ENCODE measurements around the gene PARP1. TPM values are rescaled to one million over a fixed set of nuclear protein-coding genes. Genes with fewer than 3 reads are reported as not detected.
"Not testable (repeated sequence)": the region's sequence is repeated elsewhere in the genome, so short reads cannot be mapped to it uniquely, and the experiment has no call there.

PARP1 gene
- polyA plus RNA-seq, 4 donors: 17.4 to 54.2 (median 35.2) TPM

DNA sequence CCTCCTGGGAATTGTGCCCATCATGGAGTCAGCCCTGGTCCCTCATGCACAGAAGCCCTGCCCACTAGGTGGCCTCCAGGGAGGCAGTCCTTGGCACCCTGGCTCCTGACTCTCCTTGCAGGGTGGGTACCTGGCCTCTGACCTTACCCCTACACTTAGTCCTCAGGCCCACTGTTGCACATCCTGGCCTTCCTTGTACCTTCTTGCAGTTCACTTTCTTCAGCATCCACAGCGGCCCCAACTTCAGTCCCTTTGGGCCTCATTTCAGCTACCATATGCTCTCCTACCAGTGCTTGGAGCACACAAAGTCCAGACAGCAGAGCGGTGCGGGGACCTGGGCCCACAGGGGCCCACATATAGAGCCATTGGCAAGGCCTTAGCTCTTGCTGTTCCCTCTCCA is 19.2 kb upstream of the PARP1 start:
- no peak for FAIRE-seq
- no peak for DNase-seq
- H3K27ac ChIP-seq (ENCODE audit: low read depth in 1 of 3, low read length in 2 of 3): no peak overlapping the region
- no peaks in the 10 kb centered on the region for H3K4me1 ChIP-seq (ENCODE audit: control insufficient read depth in 3 of 3, insufficient read depth in 2 of 3, low read depth in 1 of 3, low read length in 2 of 3)
- H3K9me3 ChIP-seq (ENCODE audit: control insufficient read depth in 2 of 2, insufficient read depth in 1 of 2, low read depth in 1 of 2, low read length in 1 of 2): no peaks in the 10 kb centered on the region
- H3K27me3 ChIP-seq (ENCODE audit: control insufficient read depth in 3 of 3, insufficient read depth in 3 of 3, low read length in 3 of 3): peaks cover 0 to 2% (median 0%) of the 10 kb centered on the region in 3 donors
- H3K36me3 ChIP-seq (ENCODE audit: control insufficient read depth in 3 of 3, insufficient read depth in 2 of 3, low read depth in 1 of 3, low read length in 3 of 3): no peaks in the 10 kb centered on the region
- H3K4me3 ChIP-seq (ENCODE audit: low read depth in 1 of 3, low read length in 3 of 3): no peak overlapping the region
- 97 to 100% (median 98%) methylated on average over 3 of the region's 3 CpGs for WGBS, 3 donors

DNA sequence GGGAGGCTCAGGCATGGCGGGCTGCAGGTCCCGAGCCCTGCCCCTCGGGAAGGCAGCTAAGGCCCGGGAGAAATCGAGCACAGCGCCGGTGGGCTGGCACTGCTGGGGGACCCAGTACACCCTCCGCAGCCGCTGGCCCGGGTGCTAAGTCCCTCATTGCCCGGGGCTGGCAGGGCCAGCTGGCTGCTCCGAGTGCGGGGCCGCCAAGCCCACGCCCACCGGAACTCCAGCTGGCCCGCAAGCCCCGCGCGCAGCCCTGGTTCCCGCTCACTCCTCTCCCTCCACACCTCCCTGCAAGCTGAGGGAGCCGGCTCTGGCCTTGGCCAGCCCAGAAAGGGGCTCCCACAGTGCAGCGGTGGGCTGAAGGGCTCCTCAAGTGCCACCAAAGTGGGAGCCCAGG is 18.5 kb upstream of the PARP1 start:
- WGBS, 3 donors: 91 to 96% (median 95%) methylated on average over 6 to 22 of the region's 23 CpGs
- H3K9me3 ChIP-seq (ENCODE audit: control insufficient read depth in 2 of 2, insufficient read depth in 1 of 2, low read depth in 1 of 2, low read length in 1 of 2); H3K4me3 ChIP-seq (ENCODE audit: low read depth in 1 of 3, low read length in 3 of 3); H3K27me3 ChIP-seq (ENCODE audit: control insufficient read depth in 3 of 3, insufficient read depth in 3 of 3, low read length in 3 of 3); H3K36me3 ChIP-seq (ENCODE audit: control insufficient read depth in 3 of 3, insufficient read depth in 2 of 3, low read depth in 1 of 3, low read length in 3 of 3); H3K27ac ChIP-seq (ENCODE audit: low read depth in 1 of 3, low read length in 2 of 3); H3K4me1 ChIP-seq (ENCODE audit: control insufficient read depth in 3 of 3, insufficient read depth in 2 of 3, low read depth in 1 of 3, low read length in 2 of 3); DNase-seq; FAIRE-seq: not testable (repeated sequence)

DNA sequence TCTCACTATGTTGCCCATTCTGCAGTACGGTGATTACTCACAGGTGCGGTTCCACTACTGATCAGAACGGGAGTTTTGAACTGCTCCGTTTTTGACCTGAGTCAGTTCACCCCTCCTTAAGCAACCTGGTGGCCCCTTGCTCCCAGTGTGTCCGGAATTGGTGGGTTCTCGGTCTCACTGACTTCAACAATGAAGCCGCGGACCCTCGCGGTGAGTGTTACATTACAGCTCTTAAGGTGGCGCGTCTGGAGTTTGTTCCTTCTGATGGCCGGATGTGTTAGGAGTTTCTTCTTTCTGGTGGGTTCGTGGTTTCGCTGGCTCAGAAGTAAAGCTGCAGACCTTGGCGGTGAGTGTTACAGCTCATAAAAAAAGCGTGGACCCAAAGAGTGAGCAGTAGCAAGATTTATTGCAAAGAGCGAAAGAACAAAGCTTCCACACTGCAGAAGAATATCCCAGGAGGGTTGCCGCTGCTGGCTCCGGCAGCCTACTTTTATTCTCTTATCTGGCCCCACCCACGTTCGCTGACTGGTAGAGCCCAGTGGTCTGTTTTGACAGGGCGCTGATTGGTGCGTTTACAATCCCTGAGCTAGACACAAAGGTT is 17.6 kb upstream of the PARP1 start:
- no peaks in the 10 kb centered on the region for H3K4me1 ChIP-seq (ENCODE audit: control insufficient read depth in 3 of 3, insufficient read depth in 2 of 3, low read depth in 1 of 3, low read length in 2 of 3)
- H3K27me3 ChIP-seq (ENCODE audit: control insufficient read depth in 3 of 3, insufficient read depth in 3 of 3, low read length in 3 of 3): peaks cover 0 to 2% (median 0%) of the 10 kb centered on the region in 3 donors
- DNase-seq (no peak), FAIRE-seq (no peak)
- no peak overlapping the region for H3K27ac ChIP-seq (ENCODE audit: low read depth in 1 of 3, low read length in 2 of 3)
- no peaks in the 10 kb centered on the region for H3K9me3 ChIP-seq (ENCODE audit: control insufficient read depth in 2 of 2, insufficient read depth in 1 of 2, low read depth in 1 of 2, low read length in 1 of 2)
- no peaks in the 10 kb centered on the region for H3K36me3 ChIP-seq (ENCODE audit: control insufficient read depth in 3 of 3, insufficient read depth in 2 of 3, low read depth in 1 of 3, low read length in 3 of 3)
- 63 to 78% (median 74%) methylated on average over 24 of the region's 24 CpGs for WGBS, 3 donors
- H3K4me3 ChIP-seq (ENCODE audit: low read depth in 1 of 3, low read length in 3 of 3): no peak overlapping the region

DNA sequence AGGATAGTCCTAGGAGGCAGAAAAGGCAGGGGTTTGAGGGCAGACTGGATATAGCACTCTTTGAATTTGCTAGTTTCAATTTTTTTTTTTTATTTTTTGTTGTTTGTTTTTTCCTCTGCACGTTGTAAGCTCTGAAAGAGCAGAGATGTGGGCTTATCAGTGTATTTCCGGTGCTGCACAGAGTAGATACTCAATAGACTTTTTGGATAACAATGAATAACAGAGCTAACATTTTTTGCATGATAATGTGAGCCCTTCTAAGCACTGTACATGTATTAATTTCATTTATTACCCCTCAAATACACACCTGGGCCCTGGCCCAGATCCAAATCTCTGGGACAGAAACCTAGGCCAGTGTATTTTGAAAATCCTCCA is 17.1 kb upstream of the PARP1 start:
- H3K27ac ChIP-seq (ENCODE audit: low read depth in 1 of 3, low read length in 2 of 3): no peak overlapping the region
- no peak overlapping the region for H3K4me3 ChIP-seq (ENCODE audit: low read depth in 1 of 3, low read length in 3 of 3)
- no peaks in the 10 kb centered on the region for H3K9me3 ChIP-seq (ENCODE audit: control insufficient read depth in 2 of 2, insufficient read depth in 1 of 2, low read depth in 1 of 2, low read length in 1 of 2)
- H3K27me3 ChIP-seq (ENCODE audit: control insufficient read depth in 3 of 3, insufficient read depth in 3 of 3, low read length in 3 of 3): peaks cover 0 to 2% (median 0%) of the 10 kb centered on the region in 3 donors
- DNase-seq (no peak), FAIRE-seq (no peak)
- no peaks in the 10 kb centered on the region for H3K36me3 ChIP-seq (ENCODE audit: control insufficient read depth in 3 of 3, insufficient read depth in 2 of 3, low read depth in 1 of 3, low read length in 3 of 3)
- WGBS, 3 donors: 22% methylated on average over 2 of the region's 2 CpGs
- no peaks in the 10 kb centered on the region for H3K4me1 ChIP-seq (ENCODE audit: control insufficient read depth in 3 of 3, insufficient read depth in 2 of 3, low read depth in 1 of 3, low read length in 2 of 3)

DNA sequence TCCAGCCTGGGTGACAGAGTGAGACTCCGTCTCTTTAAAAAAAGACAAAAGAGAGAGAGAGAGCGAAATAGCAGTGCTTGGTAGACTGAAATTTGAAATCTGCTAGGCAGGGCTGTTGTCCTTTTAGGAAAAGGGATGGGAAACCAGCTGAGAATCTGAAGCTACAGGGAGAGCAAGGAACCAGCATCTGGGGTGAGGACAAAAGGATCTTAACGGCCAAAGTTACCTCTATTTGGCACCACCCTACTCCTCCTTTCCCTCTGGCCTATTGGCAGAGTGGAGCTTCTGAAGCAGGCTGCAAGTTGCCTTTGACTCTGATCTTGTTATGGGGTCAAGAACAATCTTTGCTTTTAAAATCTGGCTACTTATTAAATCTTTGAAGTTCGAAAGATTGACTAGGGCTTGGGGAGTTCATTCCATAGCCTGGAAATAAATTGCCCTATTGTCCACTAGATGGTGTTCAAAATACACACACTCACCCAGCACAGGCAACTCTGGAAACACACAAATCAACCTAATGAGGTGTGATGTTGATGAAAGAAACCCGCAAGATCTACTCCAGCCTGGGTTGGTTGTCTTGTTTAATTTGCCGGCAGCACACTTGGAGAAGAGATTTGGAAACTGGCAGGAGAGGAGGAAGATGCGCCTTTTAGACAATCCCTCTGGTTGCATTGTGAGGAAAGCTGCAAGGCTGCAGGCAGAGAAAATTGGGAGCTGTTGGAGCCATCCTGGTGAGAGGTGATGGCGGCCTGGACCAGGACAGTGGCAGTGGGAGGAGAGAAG is 16.5 kb upstream of the PARP1 start:
- no peak for FAIRE-seq

DNA sequence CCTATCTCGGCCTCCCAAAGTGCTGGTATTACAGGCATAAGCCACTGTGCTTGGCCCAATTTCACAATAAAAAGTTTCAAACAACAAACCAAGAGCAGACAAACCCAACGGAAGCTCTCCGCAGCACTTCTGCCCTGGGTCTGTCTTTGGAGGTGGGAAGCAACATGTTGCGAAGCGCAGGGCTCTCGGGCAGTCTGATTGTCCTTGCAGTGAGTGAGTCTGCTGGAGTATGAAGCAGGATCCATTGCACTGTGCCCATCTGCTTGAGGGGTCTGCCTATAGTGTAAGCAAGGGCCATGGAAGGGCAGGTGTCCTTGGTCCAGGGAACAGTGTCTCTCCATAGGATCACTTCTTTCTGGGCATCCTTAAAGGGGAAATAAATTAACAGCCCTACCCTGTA is 14.6 kb upstream of the PARP1 start:
- no peaks in the 10 kb centered on the region for H3K4me1 ChIP-seq (ENCODE audit: control insufficient read depth in 3 of 3, insufficient read depth in 2 of 3, low read depth in 1 of 3, low read length in 2 of 3)
- WGBS, 3 donors: 93 to 97% (median 94%) methylated on average over 6 of the region's 6 CpGs
- no peak overlapping the region for H3K4me3 ChIP-seq (ENCODE audit: low read depth in 1 of 3, low read length in 3 of 3)
- no peak for FAIRE-seq
- H3K27me3 ChIP-seq (ENCODE audit: control insufficient read depth in 3 of 3, insufficient read depth in 3 of 3, low read length in 3 of 3): no peaks in the 10 kb centered on the region
- H3K27ac ChIP-seq (ENCODE audit: low read depth in 1 of 3, low read length in 2 of 3): no peak overlapping the region
- DNase-seq: no peak
- H3K36me3 ChIP-seq (ENCODE audit: control insufficient read depth in 3 of 3, insufficient read depth in 2 of 3, low read depth in 1 of 3, low read length in 3 of 3): no peaks in the 10 kb centered on the region
- H3K9me3 ChIP-seq (ENCODE audit: control insufficient read depth in 2 of 2, insufficient read depth in 1 of 2, low read depth in 1 of 2, low read length in 1 of 2): no peaks in the 10 kb centered on the region

More for the DNA sequence above, 16.5 kb upstream of the PARP1 start:
- Histone ChIP-seq H3K4me3 (ENCODE audit: low read depth in 1 of 3, low read length in 3 of 3) (no peak overlapping the region), H3K27ac (ENCODE audit: low read depth in 1 of 3, low read length in 2 of 3) (no peak overlapping the region), H3K4me1 (ENCODE audit: control insufficient read depth in 3 of 3, insufficient read depth in 2 of 3, low read depth in 1 of 3, low read length in 2 of 3) (no peaks in the 10 kb centered on the region), H3K27me3 (ENCODE audit: control insufficient read depth in 3 of 3, insufficient read depth in 3 of 3, low read length in 3 of 3) (peaks cover 0 to 2% (median 0%) of the 10 kb centered on the region in 3 donors), H3K9me3 (ENCODE audit: control insufficient read depth in 2 of 2, insufficient read depth in 1 of 2, low read depth in 1 of 2, low read length in 1 of 2) (no peaks in the 10 kb centered on the region), H3K36me3 (ENCODE audit: control insufficient read depth in 3 of 3, insufficient read depth in 2 of 3, low read depth in 1 of 3, low read length in 3 of 3) (no peaks in the 10 kb centered on the region)
- WGBS, 3 donors: 53 to 64% (median 59%) methylated on average over 8 of the region's 8 CpGs
- DNase-seq: peak; percentile 48 to 63

DNA sequence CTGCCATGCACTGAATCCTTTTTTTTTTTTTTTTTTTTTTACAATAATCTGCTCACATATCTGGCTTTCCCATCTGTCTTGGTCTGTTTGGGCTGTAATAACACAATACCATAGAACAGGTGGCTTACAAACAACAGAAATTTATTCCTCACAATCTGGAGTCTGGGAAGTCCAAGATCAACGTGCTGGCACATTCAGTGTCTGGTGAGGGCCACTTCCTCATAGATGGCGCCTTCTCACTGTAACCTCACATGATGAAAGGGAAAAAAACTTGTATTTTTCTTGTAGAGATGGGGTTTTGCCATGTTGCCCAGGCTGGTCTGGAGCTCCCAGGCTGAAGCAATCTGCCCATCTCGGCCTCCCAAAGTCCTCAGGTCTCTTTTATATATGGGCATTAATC is 13.0 kb upstream of the PARP1 start:
- FAIRE-seq: no peak
- Histone ChIP-seq H3K4me1 (ENCODE audit: control insufficient read depth in 3 of 3, insufficient read depth in 2 of 3, low read depth in 1 of 3, low read length in 2 of 3) (no peaks in the 10 kb centered on the region), H3K9me3 (ENCODE audit: control insufficient read depth in 2 of 2, insufficient read depth in 1 of 2, low read depth in 1 of 2, low read length in 1 of 2) (no peaks in the 10 kb centered on the region), H3K27ac (ENCODE audit: low read depth in 1 of 3, low read length in 2 of 3) (no peak overlapping the region), H3K4me3 (ENCODE audit: low read depth in 1 of 3, low read length in 3 of 3) (no peak overlapping the region), H3K27me3 (ENCODE audit: control insufficient read depth in 3 of 3, insufficient read depth in 3 of 3, low read length in 3 of 3) (no peaks in the 10 kb centered on the region), H3K36me3 (ENCODE audit: control insufficient read depth in 3 of 3, insufficient read depth in 2 of 3, low read depth in 1 of 3, low read length in 3 of 3) (no peaks in the 10 kb centered on the region)
- 81 to 86% (median 83%) methylated on average over 3 of the region's 3 CpGs for WGBS, 3 donors
- DNase-seq: no peak

DNA sequence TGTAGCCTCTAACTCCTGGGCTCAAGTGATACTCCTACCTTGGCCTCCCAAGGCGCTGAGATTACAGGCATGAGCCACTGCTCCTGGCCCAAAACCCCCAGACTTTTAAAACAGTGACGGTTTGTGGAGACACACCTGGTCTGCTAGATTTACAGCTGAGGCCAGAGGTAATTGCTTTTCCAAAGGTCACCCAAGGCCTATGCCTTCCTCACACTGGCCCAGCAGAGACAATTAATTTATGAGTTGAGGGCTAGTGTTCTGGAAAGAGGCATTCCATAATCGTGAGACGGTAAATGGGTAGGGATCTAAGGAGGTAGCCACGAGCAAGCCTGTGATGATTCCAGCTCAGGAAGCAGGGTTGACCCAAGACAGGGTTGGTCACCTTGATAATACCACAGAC is 12.4 kb upstream of the PARP1 start:
- Histone ChIP-seq H3K27me3 (ENCODE audit: control insufficient read depth in 3 of 3, insufficient read depth in 3 of 3, low read length in 3 of 3) (no peaks in the 10 kb centered on the region), H3K27ac (ENCODE audit: low read depth in 1 of 3, low read length in 2 of 3) (no peak overlapping the region), H3K4me3 (ENCODE audit: low read depth in 1 of 3, low read length in 3 of 3) (no peak overlapping the region), H3K4me1 (ENCODE audit: control insufficient read depth in 3 of 3, insufficient read depth in 2 of 3, low read depth in 1 of 3, low read length in 2 of 3) (no peaks in the 10 kb centered on the region), H3K36me3 (ENCODE audit: control insufficient read depth in 3 of 3, insufficient read depth in 2 of 3, low read depth in 1 of 3, low read length in 3 of 3) (no peaks in the 10 kb centered on the region), H3K9me3 (ENCODE audit: control insufficient read depth in 2 of 2, insufficient read depth in 1 of 2, low read depth in 1 of 2, low read length in 1 of 2) (no peaks in the 10 kb centered on the region)
- WGBS, 3 donors: 31 to 76% (median 50%) methylated on average over 5 of the region's 5 CpGs
- DNase-seq: peak; percentile 19 to 52
- no peak for FAIRE-seq

All from small intestine (tissue), 7 donors.